Measurements from ENCODE around the gene ATP5F1D. TPM values are rescaled to one million over a fixed set of nuclear protein-coding genes. Genes with fewer than 3 reads are reported as not detected.
"Not testable (repeated sequence)": the region's sequence is repeated elsewhere in the genome, so short reads cannot be mapped to it uniquely, and the experiment has no call there.

ATP5F1D gene
- total and polyA plus RNA-seq, 2 donors = 47.6 to 150 TPM

DNA sequence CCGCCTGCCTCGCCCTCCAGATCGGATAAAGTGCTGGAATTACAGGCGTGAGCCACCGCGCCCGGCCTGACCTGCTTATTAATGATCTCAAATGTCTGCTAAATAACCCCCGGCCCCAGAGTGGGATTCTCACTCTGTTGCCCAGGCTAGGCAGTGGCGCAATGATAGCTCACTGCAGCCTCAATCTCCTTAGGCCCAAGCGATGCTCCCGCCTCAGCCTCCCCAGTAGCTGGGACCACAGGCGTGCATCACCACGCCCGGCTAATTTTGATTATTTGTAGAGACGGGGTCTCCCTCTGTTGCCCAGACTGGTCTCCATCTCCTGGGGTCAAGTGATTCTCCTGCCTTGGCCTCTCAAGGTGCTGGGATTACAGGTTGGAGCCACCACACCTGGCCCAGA, 626 bp upstream of the ATP5F1D start:
- peak overlapping the region; percentile 48 to 91 for H3K4me3 ChIP-seq (ENCODE audit: low read length in 2 of 2)
- no peak overlapping the region for H3K27ac ChIP-seq (ENCODE audit: low read depth in 1 of 2, low read length in 1 of 2)
- H3K4me1 ChIP-seq (ENCODE audit: control insufficient read depth in 2 of 2, insufficient read depth in 2 of 2, low read length in 2 of 2) = peaks cover 26 to 50% of the 10 kb centered on the region in 2 donors
- 75% methylated on average over 15 of the region's 15 CpGs for WGBS
- no peak for DNase-seq (ENCODE audit: low read depth in 6 of 9, low spot score in 9 of 9)
- peaks cover 12 to 13% of the 10 kb centered on the region in 2 donors for H3K36me3 ChIP-seq (ENCODE audit: control insufficient read depth in 2 of 2, insufficient read depth in 2 of 2, low read length in 1 of 2)
- H3K9me3 ChIP-seq (ENCODE audit: control insufficient read depth in 2 of 2, insufficient read depth in 1 of 2, low read length in 1 of 2) = peaks cover 0 to 6% of the 10 kb centered on the region in 2 donors
- H3K27me3 ChIP-seq (ENCODE audit: control insufficient read depth in 2 of 2, insufficient read depth in 1 of 2, low read length in 1 of 2) = peaks cover 38 to 42% of the 10 kb centered on the region in 2 donors

- peaks cover 17 to 54% of the 10 kb centered on the region in 2 donors for H3K4me1 ChIP-seq (ENCODE audit: control insufficient read depth in 2 of 2, insufficient read depth in 2 of 2, low read length in 2 of 2)
Measured at GRCh38 chr19:1243768-1244692, 2.5 kb downstream of the ATP5F1D start.

GRCh38 chr19:1244693-1245451, 3.3 kb downstream of the ATP5F1D start:
- Histone ChIP-seq H3K4me3 (ENCODE audit: low read length in 2 of 2) (no peak overlapping the region), H3K9me3 (ENCODE audit: control insufficient read depth in 2 of 2, insufficient read depth in 1 of 2, low read length in 1 of 2) (peaks cover 0 to 1% of the 10 kb centered on the region in 2 donors), H3K27ac (ENCODE audit: low read depth in 1 of 2, low read length in 1 of 2) (peak overlapping the region; percentile 24 to 78), H3K27me3 (ENCODE audit: control insufficient read depth in 2 of 2, insufficient read depth in 1 of 2, low read length in 1 of 2) (peaks cover 2 to 8% of the 10 kb centered on the region in 2 donors), H3K4me1 (ENCODE audit: control insufficient read depth in 2 of 2, insufficient read depth in 2 of 2, low read length in 2 of 2) (peaks cover 17 to 48% of the 10 kb centered on the region in 2 donors), H3K36me3 (ENCODE audit: control insufficient read depth in 2 of 2, insufficient read depth in 2 of 2, low read length in 1 of 2) (peaks cover 12 to 13% of the 10 kb centered on the region in 2 donors)
- 74% methylated on average over 31 of the region's 31 CpGs for WGBS
- DNase-seq (ENCODE audit: low read depth in 6 of 9, low spot score in 9 of 9) = no peak

More at GRCh38 chr19:1243768-1244692, 2.5 kb downstream of the ATP5F1D start:
- WGBS = 69% methylated on average over 33 of the region's 33 CpGs
- Histone ChIP-seq H3K27ac (ENCODE audit: low read depth in 1 of 2, low read length in 1 of 2) (peak overlapping the region; percentile 24 to 78), H3K27me3 (ENCODE audit: control insufficient read depth in 2 of 2, insufficient read depth in 1 of 2, low read length in 1 of 2) (peaks cover 11 to 16% of the 10 kb centered on the region in 2 donors), H3K9me3 (ENCODE audit: control insufficient read depth in 2 of 2, insufficient read depth in 1 of 2, low read length in 1 of 2) (peaks cover 0 to 5% of the 10 kb centered on the region in 2 donors), H3K4me3 (ENCODE audit: low read length in 2 of 2) (no peak overlapping the region), H3K36me3 (ENCODE audit: control insufficient read depth in 2 of 2, insufficient read depth in 2 of 2, low read length in 1 of 2) (peaks cover 12 to 13% of the 10 kb centered on the region in 2 donors)
- peak in 6 of 9 donors; percentile 70 to 90 (median 84) for DNase-seq (ENCODE audit: low read depth in 6 of 9, low spot score in 9 of 9)

GRCh38 chr19:1245494-1246264, 4.1 kb downstream of the ATP5F1D start:
- 95% methylated on average over 26 of the region's 26 CpGs for WGBS

DNA sequence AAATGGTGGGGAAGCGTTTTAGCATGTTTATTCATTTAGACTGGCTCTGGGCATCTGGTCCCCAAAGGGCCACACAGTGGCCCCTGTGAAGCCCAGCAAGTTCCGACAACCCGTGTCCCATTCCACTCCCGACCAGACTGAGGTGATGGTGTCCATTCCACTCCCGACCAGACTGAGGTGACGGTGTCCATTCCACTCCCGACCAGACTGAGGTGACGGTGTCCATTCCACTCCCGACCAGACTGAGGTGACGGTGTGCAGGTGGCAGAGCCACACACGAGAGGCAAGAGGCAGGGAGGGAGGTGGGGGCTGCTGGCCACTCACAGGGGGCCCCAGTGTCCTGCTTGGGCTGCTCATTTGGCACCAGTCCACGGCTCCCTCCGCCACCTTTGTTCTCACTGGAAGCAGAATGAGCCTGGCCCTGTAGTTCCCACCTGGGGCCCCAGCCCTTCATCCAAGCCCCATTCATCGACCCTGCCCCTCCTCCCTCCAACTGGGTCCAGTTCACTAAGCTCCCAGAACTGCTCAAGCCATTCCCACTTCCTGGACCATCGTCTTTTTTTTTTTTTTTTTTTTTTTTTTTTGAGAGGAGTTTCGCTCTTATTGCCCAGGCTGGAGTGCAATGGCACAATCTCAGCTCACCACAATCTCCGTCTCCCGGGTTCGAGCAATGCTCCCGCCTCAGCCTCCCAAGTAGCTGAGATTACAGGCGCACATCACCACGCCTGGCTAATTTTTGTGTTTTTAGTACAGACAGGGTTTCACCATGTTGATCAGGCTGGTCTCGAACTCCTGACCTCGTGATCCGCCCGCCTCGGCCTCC, 4.9 kb downstream of the ATP5F1D start:
- Histone ChIP-seq H3K36me3 (ENCODE audit: control insufficient read depth in 2 of 2, insufficient read depth in 2 of 2, low read length in 1 of 2) (peaks cover 14 to 15% of the 10 kb centered on the region in 2 donors), H3K4me1 (ENCODE audit: control insufficient read depth in 2 of 2, insufficient read depth in 2 of 2, low read length in 2 of 2) (peaks cover 9 to 39% of the 10 kb centered on the region in 2 donors)
- not testable (repeated sequence) for H3K27me3 ChIP-seq (ENCODE audit: control insufficient read depth in 2 of 2, insufficient read depth in 1 of 2, low read length in 1 of 2); H3K4me3 ChIP-seq (ENCODE audit: low read length in 2 of 2); DNase-seq (ENCODE audit: low read depth in 6 of 9, low spot score in 9 of 9); H3K27ac ChIP-seq (ENCODE audit: low read depth in 1 of 2, low read length in 1 of 2); H3K9me3 ChIP-seq (ENCODE audit: control insufficient read depth in 2 of 2, insufficient read depth in 1 of 2, low read length in 1 of 2)
- 88% methylated on average over 27 of the region's 27 CpGs for WGBS

More at GRCh38 chr19:1245494-1246264, 4.1 kb downstream of the ATP5F1D start:
- DNase-seq (ENCODE audit: low read depth in 6 of 9, low spot score in 9 of 9) = no peak
- H3K27ac ChIP-seq (ENCODE audit: low read depth in 1 of 2, low read length in 1 of 2) = peak overlapping the region in 1 of 2 donors; percentile 8
- H3K4me3 ChIP-seq (ENCODE audit: low read length in 2 of 2) = no peak overlapping the region
- H3K27me3 ChIP-seq (ENCODE audit: control insufficient read depth in 2 of 2, insufficient read depth in 1 of 2, low read length in 1 of 2) = peaks cover 0 to 5% of the 10 kb centered on the region in 2 donors
- H3K36me3 ChIP-seq (ENCODE audit: control insufficient read depth in 2 of 2, insufficient read depth in 2 of 2, low read length in 1 of 2) = peaks cover 12 to 13% of the 10 kb centered on the region in 2 donors
- H3K4me1 ChIP-seq (ENCODE audit: control insufficient read depth in 2 of 2, insufficient read depth in 2 of 2, low read length in 2 of 2) = peaks cover 17 to 45% of the 10 kb centered on the region in 2 donors
- no peaks in the 10 kb centered on the region for H3K9me3 ChIP-seq (ENCODE audit: control insufficient read depth in 2 of 2, insufficient read depth in 1 of 2, low read length in 1 of 2)

DNA sequence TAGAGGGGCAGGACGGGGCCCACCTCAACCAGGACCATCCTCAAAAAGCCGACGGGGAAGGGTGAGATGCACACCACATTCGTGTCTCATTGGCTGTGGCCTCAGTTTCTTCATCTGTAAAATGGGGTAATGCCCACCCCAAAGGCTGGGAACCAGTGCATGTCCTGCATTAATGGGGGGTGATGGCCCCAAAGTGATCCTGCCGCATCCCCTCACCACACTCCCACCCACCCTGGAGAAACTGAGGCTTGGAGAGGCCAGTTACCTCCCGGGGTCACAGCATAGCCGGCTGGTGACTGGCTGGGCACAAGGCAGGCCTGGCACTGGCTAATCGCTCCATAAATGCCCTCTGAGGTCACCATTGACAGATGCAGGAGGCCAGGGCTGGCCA, 6.2 kb downstream of the ATP5F1D start:
- H3K27ac ChIP-seq (ENCODE audit: low read depth in 1 of 2, low read length in 1 of 2) = peak overlapping the region; percentile 71 to 86
- peaks cover 8 to 41% of the 10 kb centered on the region in 2 donors for H3K4me1 ChIP-seq (ENCODE audit: control insufficient read depth in 2 of 2, insufficient read depth in 2 of 2, low read length in 2 of 2)
- no peaks in the 10 kb centered on the region for H3K9me3 ChIP-seq (ENCODE audit: control insufficient read depth in 2 of 2, insufficient read depth in 1 of 2, low read length in 1 of 2)
- WGBS = 85% methylated on average over 8 of the region's 8 CpGs
- DNase-seq (ENCODE audit: low read depth in 6 of 9, low spot score in 9 of 9) = no peak
- H3K27me3 ChIP-seq (ENCODE audit: control insufficient read depth in 2 of 2, insufficient read depth in 1 of 2, low read length in 1 of 2) = peaks cover 0 to 5% of the 10 kb centered on the region in 2 donors
- H3K36me3 ChIP-seq (ENCODE audit: control insufficient read depth in 2 of 2, insufficient read depth in 2 of 2, low read length in 1 of 2) = peaks cover 17 to 20% of the 10 kb centered on the region in 2 donors
- peak overlapping the region in 1 of 2 donors; percentile 99 for H3K4me3 ChIP-seq (ENCODE audit: low read length in 2 of 2)

- 1% methylated on average over 60 of the region's 60 CpGs for WGBS
- Histone ChIP-seq H3K36me3 (ENCODE audit: control insufficient read depth in 2 of 2, insufficient read depth in 2 of 2, low read length in 1 of 2) (peaks cover 17 to 23% of the 10 kb centered on the region in 2 donors), H3K4me1 (ENCODE audit: control insufficient read depth in 2 of 2, insufficient read depth in 2 of 2, low read length in 2 of 2) (peaks cover 10 to 46% of the 10 kb centered on the region in 2 donors), H3K9me3 (ENCODE audit: control insufficient read depth in 2 of 2, insufficient read depth in 1 of 2, low read length in 1 of 2) (no peaks in the 10 kb centered on the region), H3K27ac (ENCODE audit: low read depth in 1 of 2, low read length in 1 of 2) (peak within 1 kb of the TSS; percentile 86 to 89), H3K27me3 (ENCODE audit: control insufficient read depth in 2 of 2, insufficient read depth in 1 of 2, low read length in 1 of 2) (peaks cover 0 to 5% of the 10 kb centered on the region in 2 donors), H3K4me3 (ENCODE audit: low read length in 2 of 2) (peak within 1 kb of the TSS; percentile 33 to 99)
- DNase-seq (ENCODE audit: low read depth in 6 of 9, low spot score in 9 of 9) = peak in 2 of 9 donors; percentile 39 to 65
Measured at GRCh38 chr19:1248139-1248785, 6.7 kb downstream of the ATP5F1D start, which contains the start of gene MIDN. Gene MIDN (plus strand): TSS chr19:1248583. CDS start chr19:1250297, 1,714 bp downstream.

Measured in thymus (tissue), 11 donors.